Measurements from ENCODE around the gene HOXB8.

GRCh38 chr17:48627118-48627597, 12.1 kb upstream of the HOXB8 start:
- no peak for TF ChIP-seq POLR2A (IDR thresholded peaks at IDR 0.05)
- TF ChIP-seq, protein P1, sequence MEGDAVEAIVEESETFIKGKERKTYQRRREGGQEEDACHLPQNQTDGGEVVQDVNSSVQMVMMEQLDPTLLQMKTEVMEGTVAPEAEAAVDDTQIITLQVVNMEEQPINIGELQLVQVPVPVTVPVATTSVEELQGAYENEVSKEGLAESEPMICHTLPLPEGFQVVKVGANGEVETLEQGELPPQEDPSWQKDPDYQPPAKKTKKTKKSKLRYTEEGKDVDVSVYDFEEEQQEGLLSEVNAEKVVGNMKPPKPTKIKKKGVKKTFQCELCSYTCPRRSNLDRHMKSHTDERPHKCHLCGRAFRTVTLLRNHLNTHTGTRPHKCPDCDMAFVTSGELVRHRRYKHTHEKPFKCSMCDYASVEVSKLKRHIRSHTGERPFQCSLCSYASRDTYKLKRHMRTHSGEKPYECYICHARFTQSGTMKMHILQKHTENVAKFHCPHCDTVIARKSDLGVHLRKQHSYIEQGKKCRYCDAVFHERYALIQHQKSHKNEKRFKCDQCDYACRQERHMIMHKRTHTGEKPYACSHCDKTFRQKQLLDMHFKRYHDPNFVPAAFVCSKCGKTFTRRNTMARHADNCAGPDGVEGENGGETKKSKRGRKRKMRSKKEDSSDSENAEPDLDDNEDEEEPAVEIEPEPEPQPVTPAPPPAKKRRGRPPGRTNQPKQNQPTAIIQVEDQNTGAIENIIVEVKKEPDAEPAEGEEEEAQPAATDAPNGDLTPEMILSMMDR (IDR thresholded peaks at IDR 0.05): no peak

Data from breast epithelium (tissue), 3 donors.